SK-N-SH treated with all-trans-retinoic acid at 6 μM for 48 hours (cell line): Measurements from ENCODE around the gene CFAP61.

Experiments used
- SNAI2 ChIP-seq: fragments of 250-450 bp; sonication (Bioruptor Pico); IDR thresholded peaks from 2 replicates; pipeline ENCODE4 v1.5.0; 2020; ENCODE audit warnings: mild to moderate bottlenecking, moderate library complexity
- ZC3H10 ChIP-seq: fragments of 250-450 bp; sonication (Bioruptor Pico); IDR thresholded peaks from 2 replicates; pipeline ENCODE4 v1.5.1; 2021; ENCODE audit warnings: mild to moderate bottlenecking, moderate library complexity
- ZFP3 ChIP-seq: fragments of 250-450 bp; sonication (Bioruptor Pico); IDR thresholded peaks from 2 replicates; pipeline ENCODE4 v1.5.0; 2020; ENCODE audit warnings: mild to moderate bottlenecking, moderate library complexity
- TF ChIP-seq, protein P1 (sequence below): fragments of 250-450 bp; sonication (Bioruptor Pico); IDR thresholded peaks from 2 replicates; pipeline ENCODE4 v1.5.0; 2020; ENCODE audit warnings: mild to moderate bottlenecking, moderate library complexity

DNA sequence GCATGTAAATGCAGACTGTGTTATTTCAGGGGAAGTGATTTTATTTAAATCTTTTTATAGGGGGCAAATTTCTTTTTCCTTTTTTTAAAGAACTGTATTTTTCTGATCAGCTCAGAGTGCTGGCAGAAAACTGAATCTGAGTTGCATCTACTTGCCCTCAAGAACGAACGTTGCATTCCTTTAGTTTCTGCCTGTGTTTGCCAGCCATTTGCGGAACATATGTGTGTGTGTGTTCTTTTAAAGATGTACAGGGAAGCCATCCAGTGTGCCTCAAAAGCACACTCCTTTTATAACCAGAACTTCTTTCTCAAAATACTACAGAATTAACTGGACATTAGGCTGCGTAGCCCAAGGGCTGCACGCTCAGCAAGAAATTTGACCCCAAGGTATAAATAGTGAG is 289.7 kb downstream of the CFAP61 start:
- no peak for TF ChIP-seq ZC3H10 (CRISPR knock-in tag)
- TF ChIP-seq, protein P1, sequence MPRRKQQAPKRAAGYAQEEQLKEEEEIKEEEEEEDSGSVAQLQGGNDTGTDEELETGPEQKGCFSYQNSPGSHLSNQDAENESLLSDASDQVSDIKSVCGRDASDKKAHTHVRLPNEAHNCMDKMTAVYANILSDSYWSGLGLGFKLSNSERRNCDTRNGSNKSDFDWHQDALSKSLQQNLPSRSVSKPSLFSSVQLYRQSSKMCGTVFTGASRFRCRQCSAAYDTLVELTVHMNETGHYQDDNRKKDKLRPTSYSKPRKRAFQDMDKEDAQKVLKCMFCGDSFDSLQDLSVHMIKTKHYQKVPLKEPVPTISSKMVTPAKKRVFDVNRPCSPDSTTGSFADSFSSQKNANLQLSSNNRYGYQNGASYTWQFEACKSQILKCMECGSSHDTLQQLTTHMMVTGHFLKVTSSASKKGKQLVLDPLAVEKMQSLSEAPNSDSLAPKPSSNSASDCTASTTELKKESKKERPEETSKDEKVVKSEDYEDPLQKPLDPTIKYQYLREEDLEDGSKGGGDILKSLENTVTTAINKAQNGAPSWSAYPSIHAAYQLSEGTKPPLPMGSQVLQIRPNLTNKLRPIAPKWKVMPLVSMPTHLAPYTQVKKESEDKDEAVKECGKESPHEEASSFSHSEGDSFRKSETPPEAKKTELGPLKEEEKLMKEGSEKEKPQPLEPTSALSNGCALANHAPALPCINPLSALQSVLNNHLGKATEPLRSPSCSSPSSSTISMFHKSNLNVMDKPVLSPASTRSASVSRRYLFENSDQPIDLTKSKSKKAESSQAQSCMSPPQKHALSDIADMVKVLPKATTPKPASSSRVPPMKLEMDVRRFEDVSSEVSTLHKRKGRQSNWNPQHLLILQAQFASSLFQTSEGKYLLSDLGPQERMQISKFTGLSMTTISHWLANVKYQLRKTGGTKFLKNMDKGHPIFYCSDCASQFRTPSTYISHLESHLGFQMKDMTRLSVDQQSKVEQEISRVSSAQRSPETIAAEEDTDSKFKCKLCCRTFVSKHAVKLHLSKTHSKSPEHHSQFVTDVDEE (CRISPR knock-in tag), result no peak
- no peak for TF ChIP-seq SNAI2 (CRISPR knock-in tag)
- no peak for TF ChIP-seq ZFP3 (CRISPR knock-in tag)
